Fibroblast of peridontal ligament (primary cell): ENCODE data around the gene RTN4.

ENCODE experiments used
- DNase-seq: peaks from one replicate; pipeline ENCODE4 v3.0.0-alpha.2; 2010; ENCODE audit errors: extremely low read depth

Gene RTN4

GRCh38 chr2:54950811-54951210, 99.4 kb downstream of the RTN4 start:
- DNase-seq: no peak

- peak; percentile 60 for DNase-seq
Observed at GRCh38 chr2:54949431-54949830, 100.8 kb downstream of the RTN4 start.

GRCh38 chr2:54948120-54948519, 102.1 kb downstream of the RTN4 start:
- DNase-seq: no peak

GRCh38 chr2:54947646-54948045, 102.6 kb downstream of the RTN4 start:
- DNase-seq: no peak

GRCh38 chr2:54947136-54947535, 103.1 kb downstream of the RTN4 start:
- no peak for DNase-seq

- DNase-seq: no peak
Observed at GRCh38 chr2:54946220-54946805, 103.9 kb downstream of the RTN4 start.

GRCh38 chr2:54945391-54946219, 104.6 kb downstream of the RTN4 start:
- peak; percentile 84 for DNase-seq

- DNase-seq: no peak
Observed at GRCh38 chr2:54944724-54945326, 105.4 kb downstream of the RTN4 start.

GRCh38 chr2:54942373-54942772, 107.9 kb downstream of the RTN4 start:
- DNase-seq: no peak

GRCh38 chr2:54941248-54941984, 108.8 kb downstream of the RTN4 start:
- DNase-seq: no peak

GRCh38 chr2:54940723-54941122, 109.5 kb downstream of the RTN4 start:
- DNase-seq: no peak

- no peak for DNase-seq
Observed at GRCh38 chr2:54939446-54940118, 110.7 kb downstream of the RTN4 start.

GRCh38 chr2:54936766-54937165, 113.5 kb downstream of the RTN4 start:
- DNase-seq: no peak

- DNase-seq: no peak
Observed at GRCh38 chr2:54935389-54935788, 114.9 kb downstream of the RTN4 start.

- DNase-seq: no peak
Observed at GRCh38 chr2:54931473-54931872, 118.8 kb downstream of the RTN4 start.

GRCh38 chr2:54928719-54929118, 121.5 kb downstream of the RTN4 start:
- no peak for DNase-seq

GRCh38 chr2:54927751-54928615, 122.3 kb downstream of the RTN4 start:
- no peak for DNase-seq

GRCh38 chr2:54927085-54927750, 123.0 kb downstream of the RTN4 start:
- no peak for DNase-seq

GRCh38 chr2:54925022-54925421, 125.2 kb downstream of the RTN4 start:
- no peak for DNase-seq

GRCh38 chr2:54924121-54924520, 126.1 kb downstream of the RTN4 start:
- DNase-seq: no peak
